ENCODE results near the gene ATG5. TPM values are rescaled to one million over a fixed set of nuclear protein-coding genes. Genes with fewer than 3 reads are reported as not detected.

Gene ATG5
- 20.2 and 22.7 TPM in 2 replicates for total RNA-seq

DNA sequence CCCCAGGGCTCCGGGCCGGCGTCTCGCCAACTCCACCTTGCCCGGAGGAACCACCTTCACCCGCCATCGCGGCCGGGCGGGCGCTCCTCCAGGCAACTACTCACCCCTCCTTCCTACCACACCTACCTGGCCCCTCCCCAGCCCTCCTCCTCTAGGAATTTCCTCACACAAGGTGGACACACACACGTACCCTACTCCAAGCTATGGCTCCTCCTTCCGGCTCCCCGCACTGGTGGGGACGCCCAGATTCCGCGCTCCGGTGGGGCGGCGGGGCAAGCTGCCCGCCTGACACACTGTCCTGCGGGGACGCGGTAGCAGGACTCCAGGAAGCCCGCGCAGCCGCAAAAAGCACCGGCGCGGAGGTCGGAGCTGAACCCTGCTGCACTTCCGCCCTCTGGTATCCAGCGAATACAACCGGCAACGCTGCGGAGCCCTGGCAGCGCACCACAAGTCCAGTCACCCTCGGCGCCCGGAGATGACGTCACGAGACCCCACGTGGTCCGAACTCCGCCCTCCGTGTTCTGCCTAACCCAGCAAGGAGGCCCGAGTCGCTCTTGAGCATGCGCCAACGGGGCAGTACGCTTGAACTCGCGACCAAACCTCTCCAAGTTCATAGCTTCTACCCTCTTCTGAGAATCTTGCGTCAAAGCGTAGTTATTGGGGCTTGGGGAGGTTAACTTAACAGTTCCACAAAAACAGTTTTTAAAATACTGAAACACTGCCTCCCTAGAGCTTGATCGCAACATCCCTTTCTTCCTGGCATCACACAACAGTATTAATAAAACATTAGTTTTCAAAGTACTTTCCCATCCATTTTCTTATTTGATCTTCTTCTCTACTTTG lies at the start of gene ATG5:
ATG5 (minus strand) TSS at position 425 of the 843 bp plus-strand sequence. CDS start 9,552 bp downstream, outside the sequence.

DNA sequence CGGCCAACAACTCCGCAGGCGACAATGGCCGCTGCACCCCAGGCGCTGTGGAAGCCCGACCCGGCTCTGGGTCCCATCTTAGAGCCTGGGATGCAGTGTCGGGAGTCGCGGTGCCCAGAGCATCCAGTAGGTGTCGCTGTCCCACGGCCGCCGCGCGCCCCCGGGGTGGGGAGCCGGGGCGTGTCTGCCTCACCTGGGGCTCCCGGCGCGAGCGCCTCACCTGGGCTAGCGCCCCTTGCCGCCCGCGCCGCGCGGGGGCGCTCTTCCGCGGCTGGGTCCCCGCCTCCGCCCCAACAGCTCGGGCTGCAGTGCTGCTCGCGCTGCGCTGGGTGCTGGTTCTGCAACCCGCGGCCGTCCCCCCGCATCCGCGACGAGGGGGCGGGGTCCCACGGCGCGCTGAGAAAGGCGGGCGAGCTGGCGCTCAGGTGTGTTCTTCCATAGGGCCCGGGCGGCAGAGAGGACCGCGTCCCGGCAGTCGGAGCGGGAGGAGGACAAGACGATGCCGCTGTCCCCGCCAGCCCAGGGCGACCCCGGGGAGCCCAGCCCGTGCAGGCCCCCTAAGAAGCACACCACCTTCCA lies 34.9 kb upstream of the ATG5 start, which contains the start of gene CRYBG1:
CRYBG1 (plus strand) TSS at position 308 of the 579 bp plus-strand sequence; CDS start at position 500, 192 bp downstream.

Other genes starting within 250 kb of the ATG5 start
- gene PRDM1, start 239.4 kb downstream of the ATG5 start, total RNA-seq, result 1.6 and 1.8 TPM in 2 replicates
- gene CRYBG1, start 35.0 kb upstream of the ATG5 start, total RNA-seq, result 8.0 and 8.2 TPM in 2 replicates

All from bronchus fibroblast of lung (primary cell).